Measurements from ENCODE around the gene TXNRD2. TPM values are rescaled to one million over a fixed set of nuclear protein-coding genes. Genes with fewer than 3 reads are reported as not detected.

TXNRD2 gene
- total RNA-seq, 2 donors from 2014 or later, result 14.1 to 21.4 TPM

DNA sequence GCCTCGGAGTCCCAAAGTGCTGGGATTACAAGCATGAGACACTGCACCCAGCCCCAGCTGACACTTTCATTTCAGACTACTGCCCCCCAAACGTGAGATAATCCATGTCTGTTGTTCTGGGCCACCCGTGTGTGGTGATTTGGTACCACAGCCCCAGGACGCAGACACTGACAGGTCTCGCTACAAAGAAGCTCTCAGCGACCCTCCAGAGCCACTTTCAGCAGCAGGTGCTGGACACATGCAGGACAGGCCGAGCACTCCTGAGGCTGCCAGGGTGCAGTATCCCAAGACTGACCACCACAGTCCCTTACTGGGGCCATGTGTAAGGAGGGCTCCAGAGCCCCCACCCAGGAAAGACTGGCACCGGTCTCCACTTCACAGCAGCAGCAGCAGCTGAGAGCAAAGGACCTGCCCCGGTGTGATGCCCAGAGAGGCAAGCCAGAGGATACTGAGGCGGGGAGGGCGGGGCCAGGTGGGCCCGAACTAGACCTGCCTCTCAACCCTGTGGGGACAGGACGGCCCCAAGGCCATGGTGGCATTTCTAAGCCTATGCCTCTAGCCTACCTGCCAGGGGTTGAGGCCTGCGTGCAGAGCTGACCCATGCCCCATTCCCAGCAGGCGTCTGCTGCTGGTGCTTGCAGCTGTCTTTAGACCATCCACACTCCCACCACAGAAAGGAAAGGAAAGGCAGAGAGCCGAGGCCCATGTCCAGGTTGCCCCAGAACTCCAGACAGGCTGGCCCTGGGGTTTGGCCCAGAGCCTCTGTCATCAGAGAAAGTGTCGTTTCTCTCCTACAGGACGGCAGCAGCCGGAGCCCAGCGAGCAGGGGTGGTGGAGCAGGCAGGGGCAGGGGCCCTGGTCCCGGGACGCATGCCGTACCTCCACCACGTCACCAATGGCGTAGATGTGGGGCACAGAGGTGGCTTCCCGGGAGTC, 58.9 kb downstream of the TXNRD2 start:
- no peak for ATAC-seq (replicated peaks)
- H3K36me3 Mint-ChIP-seq (ENCODE audit: low read depth), result no peaks in the 10 kb centered on the region
- H3K9me3 Mint-ChIP-seq, result no peaks in the 10 kb centered on the region
- no peak overlapping the region for H3K4me3 Mint-ChIP-seq
- no peak overlapping the region for H3K27ac Mint-ChIP-seq
- H3K27me3 Mint-ChIP-seq, result no peaks in the 10 kb centered on the region
- H3K4me1 Mint-ChIP-seq, result peaks cover 14% of the 10 kb centered on the region

DNA sequence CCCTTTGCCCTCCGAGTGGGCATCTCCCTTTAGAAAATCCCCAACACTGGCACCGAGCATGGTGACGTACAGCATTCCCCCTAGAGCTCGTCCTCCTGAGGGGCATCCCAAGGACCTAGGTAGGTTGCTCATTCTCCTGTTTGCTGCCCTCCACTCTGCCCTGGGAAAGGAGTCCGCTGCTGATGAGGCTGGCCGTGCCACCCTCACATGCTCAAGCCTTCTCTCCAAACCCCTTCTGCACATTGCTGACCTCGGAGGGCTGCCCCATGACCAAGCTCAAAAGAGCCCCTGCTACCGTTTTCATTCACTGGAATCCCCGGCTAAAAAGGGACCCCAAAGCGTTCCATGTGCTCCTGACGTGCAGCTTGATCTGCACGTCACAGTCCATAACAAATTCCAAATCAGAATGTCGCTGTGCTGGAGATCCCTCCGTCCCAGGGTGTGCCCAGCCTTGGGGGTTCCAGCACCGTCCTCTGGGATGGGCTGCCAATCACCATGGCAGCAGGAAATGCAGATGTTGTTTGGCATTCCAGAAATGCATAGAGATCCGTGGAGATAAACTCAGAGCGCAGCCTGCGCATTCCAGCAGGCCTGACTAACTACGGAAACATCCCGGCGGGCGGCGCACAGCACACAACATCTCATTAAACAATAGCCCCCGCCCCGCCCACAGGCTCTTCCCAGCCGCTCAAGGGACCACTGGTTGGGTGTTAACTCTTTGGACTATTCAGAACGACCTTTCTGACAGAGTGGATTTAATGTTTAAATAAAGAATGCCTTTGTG, 60.6 kb downstream of the TXNRD2 start:
- peaks cover 5% of the 10 kb centered on the region for H3K4me1 Mint-ChIP-seq
- H3K27ac Mint-ChIP-seq, result no peak overlapping the region
- no peaks in the 10 kb centered on the region for H3K27me3 Mint-ChIP-seq
- no peak for ATAC-seq (replicated peaks)
- H3K36me3 Mint-ChIP-seq (ENCODE audit: low read depth), result no peaks in the 10 kb centered on the region
- no peak overlapping the region for H3K4me3 Mint-ChIP-seq
- H3K9me3 Mint-ChIP-seq, result no peaks in the 10 kb centered on the region

DNA sequence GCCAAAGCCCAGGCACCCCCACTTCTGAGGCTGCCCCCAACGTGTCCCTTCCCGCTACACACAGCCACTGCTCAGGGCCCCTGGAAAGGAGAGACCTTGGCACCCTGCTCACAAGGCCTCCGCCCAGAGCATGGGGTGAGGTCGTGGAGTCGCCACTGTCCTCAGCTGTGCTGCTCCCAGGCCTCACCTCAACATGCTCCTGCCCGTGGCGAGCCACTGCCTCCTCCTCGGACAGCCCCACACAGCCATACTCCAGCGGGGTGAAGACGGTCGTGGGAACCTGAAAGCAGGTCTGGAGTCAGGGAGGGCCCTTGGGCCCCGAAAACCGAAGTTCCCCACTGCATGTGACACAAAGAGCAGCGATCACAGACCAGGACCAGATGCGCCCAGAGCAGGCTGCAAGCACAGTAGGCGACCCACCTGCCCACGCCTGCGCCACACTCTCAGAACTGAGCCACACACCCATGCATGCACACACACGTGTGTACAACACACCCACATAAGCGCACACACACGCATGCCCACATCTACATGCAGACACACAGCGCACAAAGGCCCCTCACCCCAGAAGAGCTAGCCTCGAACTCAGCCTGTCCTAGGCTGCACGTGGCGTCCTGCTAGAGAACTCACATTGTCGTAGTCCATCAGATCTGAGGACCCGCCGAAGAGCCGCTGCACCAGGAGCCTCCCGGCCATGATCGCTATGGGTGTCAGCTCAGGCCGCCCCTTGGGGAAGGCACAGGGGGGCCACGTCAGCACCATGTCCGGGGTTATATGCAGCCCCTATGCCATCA, 61.4 kb downstream of the TXNRD2 start:
- no peak overlapping the region for H3K27ac Mint-ChIP-seq
- H3K27me3 Mint-ChIP-seq, result no peaks in the 10 kb centered on the region
- H3K9me3 Mint-ChIP-seq, result no peaks in the 10 kb centered on the region
- ATAC-seq (replicated peaks), result no peak
- no peak overlapping the region for H3K4me3 Mint-ChIP-seq
- H3K36me3 Mint-ChIP-seq (ENCODE audit: low read depth), result no peaks in the 10 kb centered on the region
- H3K4me1 Mint-ChIP-seq, result no peaks in the 10 kb centered on the region

DNA sequence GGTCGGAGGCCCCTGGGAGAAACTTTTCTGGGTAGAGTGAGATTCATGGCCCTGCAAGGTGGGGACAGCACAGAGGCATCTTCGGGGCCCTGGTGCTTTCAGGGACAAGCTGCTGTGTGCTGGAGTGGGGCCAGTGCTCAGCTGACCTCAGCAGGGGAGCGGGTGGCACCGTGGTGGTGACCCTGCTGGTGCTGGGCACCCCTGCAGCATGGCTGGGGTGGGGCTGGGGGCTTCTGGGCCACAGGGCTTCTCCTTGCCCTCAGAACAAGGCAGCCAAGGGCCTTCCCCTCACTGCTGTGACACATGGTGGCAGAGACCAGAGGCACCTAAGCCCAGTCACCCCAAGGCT, 62.0 kb downstream of the TXNRD2 start:
- no peaks in the 10 kb centered on the region for H3K27me3 Mint-ChIP-seq
- H3K4me3 Mint-ChIP-seq, result no peak overlapping the region
- H3K4me1 Mint-ChIP-seq, result no peaks in the 10 kb centered on the region
- no peaks in the 10 kb centered on the region for H3K36me3 Mint-ChIP-seq (ENCODE audit: low read depth)
- H3K27ac Mint-ChIP-seq, result no peak overlapping the region
- ATAC-seq (replicated peaks), result no peak
- H3K9me3 Mint-ChIP-seq, result no peaks in the 10 kb centered on the region

DNA sequence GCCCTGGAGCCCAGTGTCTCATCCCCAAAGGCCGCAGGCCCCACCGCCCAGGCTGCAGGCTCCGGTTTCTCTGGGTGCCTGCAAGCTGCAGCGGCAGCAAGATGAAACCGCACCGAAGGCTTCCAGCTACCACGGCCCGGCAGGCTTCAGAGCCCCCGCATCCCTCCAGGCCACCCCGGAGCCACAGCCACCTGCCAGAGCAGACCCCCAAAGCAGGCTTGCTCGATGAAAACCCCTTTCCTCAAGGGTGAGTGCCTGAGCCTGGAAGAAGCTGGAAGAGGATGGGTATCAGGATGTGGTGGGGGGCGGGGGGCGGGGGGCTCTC, 62.4 kb downstream of the TXNRD2 start:
- Mint-ChIP-seq H3K36me3 (ENCODE audit: low read depth) (no peaks in the 10 kb centered on the region), H3K4me1 (no peaks in the 10 kb centered on the region), H3K27me3 (no peaks in the 10 kb centered on the region), H3K27ac (no peak overlapping the region), H3K4me3 (no peak overlapping the region), H3K9me3 (no peaks in the 10 kb centered on the region)
- ATAC-seq (replicated peaks), result no peak

DNA sequence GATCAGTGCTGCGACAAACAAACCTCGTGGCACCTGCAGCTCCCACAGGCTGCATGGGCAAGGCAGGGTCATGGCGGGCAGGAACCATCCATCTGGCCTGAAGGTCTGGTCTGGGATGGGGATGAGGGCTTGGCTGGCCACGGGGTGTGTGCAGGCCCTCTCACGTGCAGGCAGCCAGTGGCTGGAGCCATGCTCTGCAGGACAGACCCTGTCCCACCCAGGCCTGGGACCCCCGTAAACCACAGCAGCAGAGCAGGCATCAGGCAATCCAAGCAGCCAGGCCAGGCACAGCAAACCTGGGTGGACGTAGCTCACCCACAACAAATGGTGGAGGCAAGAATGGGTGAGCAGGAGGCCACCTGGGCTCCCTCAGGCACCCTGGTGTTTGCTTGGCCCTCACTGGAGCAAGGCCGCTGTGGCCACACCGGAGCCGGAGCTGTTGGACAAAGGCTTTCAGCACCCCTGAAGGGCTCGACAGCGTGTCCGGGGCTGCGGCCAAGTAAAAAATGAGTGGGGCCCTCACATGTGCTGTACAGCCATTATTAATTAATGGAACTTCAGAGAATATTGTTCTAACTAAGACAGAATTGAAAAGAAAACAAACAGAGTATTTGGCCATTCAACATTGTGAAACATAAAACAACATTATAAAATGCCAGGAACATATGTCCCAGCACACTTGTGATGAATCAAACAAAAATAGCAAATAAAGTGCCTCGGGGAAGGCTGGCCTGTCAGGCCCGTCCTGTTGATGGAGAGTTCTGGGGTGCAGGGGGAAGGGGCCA, 63.0 kb downstream of the TXNRD2 start:
- no peaks in the 10 kb centered on the region for H3K9me3 Mint-ChIP-seq
- no peaks in the 10 kb centered on the region for H3K36me3 Mint-ChIP-seq (ENCODE audit: low read depth)
- H3K27me3 Mint-ChIP-seq, result no peaks in the 10 kb centered on the region
- no peaks in the 10 kb centered on the region for H3K4me1 Mint-ChIP-seq
- no peak overlapping the region for H3K27ac Mint-ChIP-seq
- ATAC-seq (replicated peaks), result no peak
- no peak overlapping the region for H3K4me3 Mint-ChIP-seq

DNA sequence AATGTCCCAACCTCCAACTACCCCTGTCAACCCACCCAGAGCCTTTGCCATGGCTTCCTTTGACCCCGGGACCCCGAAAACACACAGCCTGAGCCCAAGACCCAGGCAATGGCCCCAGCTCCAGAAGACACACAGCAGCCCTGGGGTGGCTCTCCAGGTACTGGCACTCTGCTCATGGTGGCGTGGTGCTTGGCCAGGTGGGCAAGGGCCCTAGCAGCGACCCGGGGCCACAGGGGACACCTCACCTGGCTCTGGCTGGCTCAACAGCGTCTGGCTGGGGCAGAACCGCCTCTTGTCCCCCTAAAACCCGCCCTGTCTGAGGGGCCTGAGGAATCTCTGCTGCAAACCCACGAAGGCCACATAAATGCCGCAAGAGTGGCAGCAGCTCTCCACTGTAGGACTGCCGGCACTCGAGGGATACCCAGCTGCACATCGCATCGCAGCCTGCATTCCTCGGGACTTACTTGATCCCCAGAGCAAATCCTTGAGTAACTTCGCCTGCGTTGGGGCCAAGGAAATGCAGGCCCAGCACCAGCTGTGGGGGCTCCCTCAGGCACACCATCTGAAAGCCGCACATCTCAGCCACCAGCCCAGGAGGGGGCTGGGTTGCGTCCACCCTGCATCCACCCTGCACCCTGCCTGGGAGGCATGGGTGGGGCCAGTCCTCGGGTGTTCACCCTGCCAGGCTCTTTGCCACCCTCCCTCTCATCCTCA, 63.8 kb downstream of the TXNRD2 start:
- no peak overlapping the region for H3K27ac Mint-ChIP-seq
- no peaks in the 10 kb centered on the region for H3K27me3 Mint-ChIP-seq
- ATAC-seq (replicated peaks), result no peak
- no peaks in the 10 kb centered on the region for H3K36me3 Mint-ChIP-seq (ENCODE audit: low read depth)
- H3K9me3 Mint-ChIP-seq, result no peaks in the 10 kb centered on the region
- no peak overlapping the region for H3K4me3 Mint-ChIP-seq
- no peaks in the 10 kb centered on the region for H3K4me1 Mint-ChIP-seq

DNA sequence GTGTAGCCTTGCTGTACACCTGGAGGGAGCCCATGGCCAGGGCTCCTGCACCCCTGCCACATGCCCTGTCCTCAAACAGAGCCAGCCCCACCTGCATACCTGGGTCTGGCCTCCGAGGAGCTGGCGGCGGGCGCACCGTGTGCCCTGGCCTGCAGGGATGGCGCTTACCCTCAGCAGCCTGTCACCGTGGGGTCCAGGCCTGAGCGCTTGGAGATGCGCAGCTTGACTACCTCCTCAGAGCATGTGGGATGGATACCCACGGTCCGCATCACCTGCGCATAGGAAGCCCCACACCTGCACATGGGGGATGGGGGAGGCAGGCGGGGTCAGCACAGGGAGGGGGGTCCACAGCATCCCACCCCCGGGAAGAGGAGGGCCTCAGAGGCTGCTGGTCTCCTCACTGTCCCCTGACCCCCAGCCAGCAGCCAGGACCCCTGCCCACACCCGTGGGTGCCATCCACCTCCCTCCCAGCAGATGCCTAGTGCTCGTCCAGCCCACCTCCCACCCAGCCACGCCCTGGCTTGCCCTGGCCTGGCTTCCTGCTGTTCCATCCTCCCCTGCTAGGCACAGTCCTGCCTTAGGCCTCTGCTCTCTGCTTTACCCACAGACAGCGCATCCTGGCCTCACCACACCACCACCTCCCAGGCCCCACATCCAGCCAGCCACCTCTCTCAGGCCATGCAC, 64.5 kb downstream of the TXNRD2 start:
- no peaks in the 10 kb centered on the region for H3K4me1 Mint-ChIP-seq
- H3K27ac Mint-ChIP-seq, result no peak overlapping the region
- ATAC-seq (replicated peaks), result no peak
- H3K36me3 Mint-ChIP-seq (ENCODE audit: low read depth), result no peaks in the 10 kb centered on the region
- H3K27me3 Mint-ChIP-seq, result no peaks in the 10 kb centered on the region
- no peak overlapping the region for H3K4me3 Mint-ChIP-seq
- no peaks in the 10 kb centered on the region for H3K9me3 Mint-ChIP-seq

DNA sequence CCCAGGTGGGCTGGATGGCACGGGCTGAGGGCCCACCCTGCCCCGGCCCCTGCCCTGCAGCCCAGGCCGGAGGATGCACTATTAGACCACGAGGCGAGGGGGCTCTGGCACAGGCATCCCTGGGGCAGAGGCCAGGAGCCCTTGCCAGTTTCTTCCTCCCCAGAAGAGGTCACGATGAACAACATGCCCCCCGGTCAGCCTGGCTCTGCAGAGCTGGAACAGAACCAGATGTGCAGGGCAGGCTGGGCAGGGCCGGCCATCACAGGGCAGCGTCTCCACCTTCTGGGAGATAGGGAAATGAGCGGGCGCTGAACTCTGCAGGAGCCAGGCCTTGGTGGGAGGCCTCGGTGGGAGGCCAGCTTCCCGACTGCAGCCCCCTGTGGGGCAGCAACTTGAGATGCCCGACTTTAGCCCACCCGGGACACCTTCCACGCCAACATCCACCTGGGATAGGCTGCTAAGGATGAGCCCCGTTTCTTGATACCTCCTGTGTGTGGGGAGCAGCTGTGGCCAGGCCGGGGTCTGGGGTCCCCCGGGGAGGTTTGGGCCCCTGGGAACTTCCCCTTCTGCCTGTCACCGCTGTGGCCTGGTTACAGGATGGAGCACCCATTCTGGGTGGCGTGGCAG, 65.2 kb downstream of the TXNRD2 start:
- no peak for ATAC-seq (replicated peaks)

DNA sequence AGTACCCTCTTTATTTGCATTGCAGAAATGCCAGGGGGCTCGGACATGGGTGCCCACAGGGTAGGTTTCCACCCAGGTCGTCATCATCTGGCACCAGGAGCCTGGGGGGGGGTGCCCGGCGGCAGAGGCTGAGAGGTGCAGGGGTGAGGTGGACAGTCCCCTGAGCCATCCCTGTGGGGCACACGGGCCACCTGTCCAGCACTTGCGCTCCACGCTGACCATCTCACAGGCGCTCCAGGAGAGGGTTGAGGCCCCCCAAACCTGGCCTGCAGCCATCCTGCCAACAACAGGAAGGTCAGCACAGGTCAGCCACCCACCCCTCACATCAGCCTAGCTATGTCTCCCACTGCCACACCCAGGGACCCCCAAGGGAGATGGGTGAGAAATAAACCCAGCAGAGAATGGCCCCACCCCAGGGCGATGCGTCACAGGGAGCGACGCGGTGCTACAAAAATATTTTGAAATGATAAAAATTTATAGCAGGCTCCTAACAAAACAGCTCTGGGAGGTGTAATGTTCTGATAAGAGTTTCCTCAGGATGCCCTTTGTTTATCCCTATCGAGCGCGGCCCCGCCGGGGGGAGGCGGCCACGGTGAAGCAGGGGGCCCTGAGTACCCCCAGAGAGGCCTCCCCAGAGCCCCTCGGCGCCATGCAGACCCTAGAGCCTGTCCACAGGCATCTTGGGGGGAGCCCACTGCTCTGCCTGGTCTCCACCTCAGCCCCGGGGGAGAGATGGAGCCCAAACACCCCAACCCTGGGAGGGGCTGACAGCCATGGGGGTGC, 65.9 kb downstream of the TXNRD2 start:
- H3K27me3 Mint-ChIP-seq, result no peaks in the 10 kb centered on the region
- no peaks in the 10 kb centered on the region for H3K9me3 Mint-ChIP-seq

More for the DNA sequence above, 65.2 kb downstream of the TXNRD2 start:
- Mint-ChIP-seq H3K27me3 (no peaks in the 10 kb centered on the region), H3K27ac (no peak overlapping the region), H3K9me3 (no peaks in the 10 kb centered on the region), H3K36me3 (ENCODE audit: low read depth) (no peaks in the 10 kb centered on the region), H3K4me3 (no peak overlapping the region), H3K4me1 (no peaks in the 10 kb centered on the region)

DNA sequence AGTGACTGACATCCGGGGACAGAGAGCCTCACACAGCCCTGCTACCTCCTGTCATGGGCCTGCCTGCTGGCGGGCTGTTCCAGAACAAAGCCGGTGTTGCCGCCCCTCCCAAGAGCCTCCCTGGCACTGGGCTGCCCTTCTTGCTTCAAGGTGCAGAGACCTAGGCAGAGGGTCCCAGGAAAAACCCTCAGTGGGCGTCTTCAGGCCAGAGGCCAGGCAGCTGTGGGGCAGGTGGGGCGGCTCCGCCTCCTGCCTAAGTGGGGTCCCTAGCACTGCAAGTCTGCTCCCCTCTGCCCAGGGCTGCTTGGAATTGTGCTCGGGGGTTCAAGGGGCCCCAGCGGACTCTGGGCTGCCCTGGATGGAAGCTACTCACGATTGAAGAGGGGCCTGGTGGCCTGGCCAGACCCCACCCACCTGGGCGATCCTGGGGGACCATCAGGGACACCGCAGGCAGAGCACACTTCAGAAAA, 66.5 kb downstream of the TXNRD2 start:
- no peak overlapping the region for H3K27ac Mint-ChIP-seq
- no peaks in the 10 kb centered on the region for H3K36me3 Mint-ChIP-seq (ENCODE audit: low read depth)
- H3K27me3 Mint-ChIP-seq, result no peaks in the 10 kb centered on the region
- no peaks in the 10 kb centered on the region for H3K9me3 Mint-ChIP-seq
- H3K4me1 Mint-ChIP-seq, result no peaks in the 10 kb centered on the region
- peak overlapping the region; percentile 51 for H3K4me3 Mint-ChIP-seq
- no peak for ATAC-seq (replicated peaks)

More for the DNA sequence above, 65.9 kb downstream of the TXNRD2 start:
- Mint-ChIP-seq H3K4me3 (no peak overlapping the region), H3K27ac (no peak overlapping the region), H3K4me1 (no peaks in the 10 kb centered on the region), H3K36me3 (ENCODE audit: low read depth) (no peaks in the 10 kb centered on the region)
- no peak for ATAC-seq (replicated peaks)
